HG03354 (cell line): ENCODE results near the gene INPP5K.
"Not testable (repeated sequence)": the region's sequence is repeated elsewhere in the genome, so short reads cannot be mapped to it uniquely, and the experiment has no call there.

ENCODE experiments used
- ATAC-seq: cut with Tn5 transposase; IDR thresholded peaks from one replicate; pipeline ENCODE4 v1.9.1; 2021; ENCODE audit warnings: mild to moderate bottlenecking; ENCODE audit not compliant: unreplicated experiment, poor library complexity, severe bottlenecking

Gene INPP5K

GRCh38 chr17:1516388-1517161 lies at the start of gene INPP5K:
TSS of gene INPP5K (minus strand) at chr17:1516612. CDS start at chr17:1516499, 113 bp downstream.
- ATAC-seq = peak; percentile 87

- ATAC-seq = no peak
Observed at GRCh38 chr17:1565877-1566276, 49.5 kb upstream of the INPP5K start.

- ATAC-seq = no peak
Observed at GRCh38 chr17:1563786-1564613, 47.6 kb upstream of the INPP5K start.

GRCh38 chr17:1563471-1563785 lies 47.0 kb upstream of the INPP5K start:
- ATAC-seq = not testable (repeated sequence)

GRCh38 chr17:1562176-1562643 lies 45.8 kb upstream of the INPP5K start:
- peak; percentile 26 for ATAC-seq

GRCh38 chr17:1561420-1562175 lies 45.2 kb upstream of the INPP5K start:
- ATAC-seq = no peak

GRCh38 chr17:1560858-1561355 lies 44.5 kb upstream of the INPP5K start:
- no peak for ATAC-seq

- ATAC-seq = no peak
Observed at GRCh38 chr17:1560101-1560857, 43.9 kb upstream of the INPP5K start.

GRCh38 chr17:1559047-1560043 lies 42.9 kb upstream of the INPP5K start:
- no peak for ATAC-seq

- ATAC-seq = no peak
Observed at GRCh38 chr17:1558401-1558800, 42.0 kb upstream of the INPP5K start.

- no peak for ATAC-seq
Observed at GRCh38 chr17:1557355-1558095, 41.1 kb upstream of the INPP5K start.

GRCh38 chr17:1555651-1556471 lies 39.4 kb upstream of the INPP5K start:
- no peak for ATAC-seq

- ATAC-seq = no peak
Observed at GRCh38 chr17:1554751-1555540, 38.5 kb upstream of the INPP5K start.

- ATAC-seq = no peak
Observed at GRCh38 chr17:1553354-1554266, 37.2 kb upstream of the INPP5K start.

- no peak for ATAC-seq
Observed at GRCh38 chr17:1552932-1553331, 36.5 kb upstream of the INPP5K start.
